Measurements from ENCODE around the gene LRRC49. TPM values are rescaled to one million over a fixed set of nuclear protein-coding genes. Genes with fewer than 3 reads are reported as not detected.

Gene LRRC49
- total RNA-seq, 1 experiment from 2014 or later, result 8.3 TPM

- H3K4me1 ChIP-seq (ENCODE audit: insufficient read depth, low read length), result no peaks in the 10 kb centered on the region
- no peaks in the 10 kb centered on the region for H4K20me1 ChIP-seq (ENCODE audit: control insufficient read depth, insufficient read depth, insufficient read length)
- no peaks in the 10 kb centered on the region for H3K79me1 ChIP-seq (ENCODE audit: insufficient read depth, low read depth, low read length, poor library complexity, severe bottlenecking)
- no peak overlapping the region for H2BK12ac ChIP-seq (ENCODE audit: insufficient read length, low read depth, low read length)
- H2BK120ac ChIP-seq (ENCODE audit: low read depth, low read length, poor library complexity, severe bottlenecking), result no peak overlapping the region
- no peak overlapping the region for H3T11ph ChIP-seq (ENCODE audit: low read length)
- no peaks in the 10 kb centered on the region for H3K79me2 ChIP-seq (ENCODE audit: insufficient read depth, low read length)
- H4K8ac ChIP-seq (replicated peaks; ENCODE audit: insufficient read length, low read depth, low read length), result no peak overlapping the region
- H3K4ac ChIP-seq (ENCODE audit: low read depth, low read length), result no peak overlapping the region
- peaks cover 15 to 20% of the 10 kb centered on the region in 2 experiments for H3K9me3 Mint-ChIP-seq
- H3K23ac ChIP-seq (ENCODE audit: insufficient read length, low read depth, low read length), result no peak overlapping the region
- no peak overlapping the region for H2AK5ac ChIP-seq (ENCODE audit: insufficient read length, low read length)
- H3K4me2 ChIP-seq (ENCODE audit: insufficient read depth, insufficient read length, low read length), result no peak overlapping the region
- no peaks in the 10 kb centered on the region for H3K23me2 ChIP-seq (ENCODE audit: insufficient read length, low read depth, low read length, poor library complexity, severe bottlenecking)
- peaks cover 2 to 16% (median 12%) of the 10 kb centered on the region in 3 experiments; a peak in 5 of 7 replicates for H3K36me3 Mint-ChIP-seq (ENCODE audit: insufficient read depth in 1 of 3, low read depth in 3 of 3)
- no peak for DNase-seq
- no peak overlapping the region for H2AFZ ChIP-seq (ENCODE audit: low read length)
- no peak overlapping the region for H4K5ac ChIP-seq (ENCODE audit: insufficient read length, low read depth, low read length)
- no peaks in the 10 kb centered on the region for H3K9me3 ChIP-seq (ENCODE audit: control insufficient read depth, low read depth, low read length)
- H3K27me3 ChIP-seq (ENCODE audit: insufficient read depth, low read length), result no peaks in the 10 kb centered on the region
- H3K27ac Mint-ChIP-seq, result no peak overlapping the region
- no peaks in the 10 kb centered on the region; the same call in 1 of the 2 replicates for H3K27me3 Mint-ChIP-seq (ENCODE audit: low read depth)
- H3K4me1 Mint-ChIP-seq, result no peaks in the 10 kb centered on the region
- H2BK5ac ChIP-seq (ENCODE audit: insufficient read length, low read length), result no peak overlapping the region
- no peak overlapping the region for H3K18ac ChIP-seq (ENCODE audit: insufficient read length, low read depth, low read length)
- no peak overlapping the region for H3K27ac ChIP-seq (ENCODE audit: insufficient read length, low read depth, low read length)
- no peak overlapping the region for H2BK15ac ChIP-seq (ENCODE audit: low read depth, low read length)
- H3K9ac ChIP-seq (ENCODE audit: extremely low read depth, insufficient read length, low read length), result no peak overlapping the region
- WGBS (ENCODE audit: extremely low coverage, insufficient read length, low lambda C conversion rate), result no CpG with 5 or more reads among the region's 3 CpGs
- no peak overlapping the region for H3K14ac ChIP-seq (ENCODE audit: insufficient read depth, low read length)
- H3K56ac ChIP-seq (ENCODE audit: insufficient read length, low read depth, low read length), result no peak overlapping the region
- H2BK20ac ChIP-seq (ENCODE audit: low read depth, low read length, poor library complexity, severe bottlenecking), result no peak overlapping the region
- no peak overlapping the region for H3K4me3 Mint-ChIP-seq
- H4K91ac ChIP-seq (ENCODE audit: insufficient read length, low read depth, low read length), result no peak overlapping the region
- no peak for TF ChIP-seq CTCF (conservative IDR thresholded peaks at IDR 0.05)
Measured at GRCh38 chr15:70876011-70876410, 16.6 kb upstream of the LRRC49 start.
